GM23338 (cell line): ENCODE data around the gene PSMD13. TPM values are rescaled to one million over a fixed set of nuclear protein-coding genes. Genes with fewer than 3 reads are reported as not detected.

ENCODE experiments used
- ATAC-seq: fragments of 200-7000 bp; cut with Tn5 transposase; 3 replicates; pipeline ENCODE4 v1.9.1; 2020
- DNase-seq: peaks from one replicate; pipeline ENCODE4 v3.0.0-alpha.2; 2015; ENCODE audit warnings: low spot score
- H2AFZ ChIP-seq: fragments of 200-600 bp; sonication (generic); 2 replicates; pipeline ENCODE4 v1.8.0; 2016; ENCODE audit warnings: antibody characterized with exemption, mild to moderate bottlenecking, moderate library complexity
- H3F3A ChIP-seq: fragments of 200-600 bp; sonication (generic); replicated peaks from 2 replicates; pipeline ENCODE4 v1.8.0; 2017; ENCODE audit warnings: antibody characterized with exemption, mixed run types, low read depth
- H3K27ac ChIP-seq: fragments of 200-600 bp; sonication (generic); 2 replicates; pipeline ENCODE4 v1.6.1; 2016; ENCODE audit warnings: low read depth
- H3K27me3 ChIP-seq: fragments of 200-600 bp; sonication (generic); 2 replicates; pipeline ENCODE4 v1.8.0; 2016; ENCODE audit warnings: mild to moderate bottlenecking, mixed run types, moderate library complexity; ENCODE audit not compliant: insufficient read depth
- H3K36me3 ChIP-seq: fragments of 200-600 bp; sonication (generic); 2 replicates; pipeline ENCODE4 v1.8.0; 2016; ENCODE audit warnings: mild to moderate bottlenecking; ENCODE audit not compliant: insufficient read depth
- H3K4me1 ChIP-seq: fragments of 200-600 bp; sonication (generic); 2 replicates; pipeline ENCODE4 v1.8.0; 2016; ENCODE audit warnings: mild to moderate bottlenecking, moderate library complexity; ENCODE audit not compliant: insufficient read depth
- H3K4me2 ChIP-seq: fragments of 200-600 bp; sonication (generic); 2 replicates; pipeline ENCODE4 v1.7.1; 2017; ENCODE audit warnings: mixed run types
- H3K4me3 ChIP-seq: fragments of 200-600 bp; sonication (generic); 2 replicates; pipeline ENCODE4 v1.6.1; 2016; ENCODE audit warnings: mixed run types
- H3K79me2 ChIP-seq: fragments of 200-600 bp; sonication (generic); replicated peaks from 2 replicates; pipeline ENCODE4 v1.8.0; 2017; ENCODE audit warnings: mild to moderate bottlenecking; ENCODE audit not compliant: insufficient read depth
- H3K9me2 ChIP-seq: fragments of 200-600 bp; sonication (generic); 2 replicates; pipeline ENCODE4 v1.8.0; 2017; ENCODE audit not compliant: insufficient read depth
- H4K20me1 ChIP-seq: fragments of 200-600 bp; sonication (generic); replicated peaks from 2 replicates; pipeline ENCODE4 v1.8.0; 2017; ENCODE audit warnings: mild to moderate bottlenecking; ENCODE audit not compliant: insufficient read depth
- H3K27ac Mint-ChIP-seq: 2 replicates; pipeline ENCODE4 v1.8.0; 2020; ENCODE audit warnings: inconsistent platforms, mild to moderate bottlenecking, moderate library complexity, mixed read lengths
- H3K27me3 Mint-ChIP-seq: 3 replicates; pipeline ENCODE4 v1.8.0; 2022; ENCODE audit warnings: low read depth, mild to moderate bottlenecking, moderate library complexity, mixed read lengths, inconsistent platforms; ENCODE audit not compliant: insufficient read depth, poor library complexity
- H3K36me3 Mint-ChIP-seq: 3 replicates; pipeline ENCODE4 v1.8.0; 2021; ENCODE audit warnings: low read depth, mild to moderate bottlenecking, inconsistent platforms, moderate library complexity, mixed read lengths
- H3K4me1 Mint-ChIP-seq: 3 replicates; pipeline ENCODE4 v1.8.0; 2020; ENCODE audit warnings: mild to moderate bottlenecking, inconsistent platforms, mixed read lengths
- H3K4me3 Mint-ChIP-seq: 3 replicates; pipeline ENCODE4 v1.8.0; 2021; ENCODE audit warnings: moderate library complexity, mild to moderate bottlenecking, inconsistent platforms, mixed read lengths
- H3K9me3 Mint-ChIP-seq: 3 replicates; pipeline ENCODE4 v1.8.0; 2020; ENCODE audit warnings: moderate library complexity, mild to moderate bottlenecking, inconsistent platforms, mixed read lengths
- CREB1 ChIP-seq: fragments of 250-450 bp; sonication (Bioruptor Pico); IDR thresholded peaks from 2 replicates; pipeline ENCODE4 v1.5.0; 2020; ENCODE audit warnings: low read depth, mild to moderate bottlenecking, moderate library complexity
- ETS1 ChIP-seq: IDR thresholded peaks from 2 replicates; pipeline ENCODE4 v1.6.1; 2016; ENCODE audit warnings: antibody characterized with exemption
- EZH2 ChIP-seq: fragments of 200-600 bp; sonication (generic); IDR thresholded peaks from one replicate; pipeline ENCODE4 v1.8.0; 2017; ENCODE audit warnings: antibody characterized with exemption, mild to moderate bottlenecking, low read depth; ENCODE audit not compliant: unreplicated experiment
- EZH2phosphoT487 ChIP-seq: fragments of 200-600 bp; sonication (generic); IDR thresholded peaks from one replicate; pipeline ENCODE4 v1.8.1; 2018; ENCODE audit warnings: antibody characterized with exemption; ENCODE audit not compliant: unreplicated experiment
- JUNB ChIP-seq: IDR thresholded peaks from one replicate; pipeline ENCODE4 v1.6.1; 2016; ENCODE audit warnings: antibody characterized with exemption; ENCODE audit not compliant: unreplicated experiment
- NANOG ChIP-seq: IDR thresholded peaks from 2 replicates; pipeline ENCODE4 v1.6.1; 2016; ENCODE audit warnings: antibody characterized with exemption, borderline replicate concordance
- POLR2AphosphoS5 ChIP-seq: IDR thresholded peaks from 2 replicates; pipeline ENCODE4 v1.6.1; 2016; ENCODE audit warnings: antibody characterized with exemption, low read depth
- REST ChIP-seq: IDR thresholded peaks from one replicate; pipeline ENCODE4 v1.6.1; 2018; ENCODE audit warnings: antibody characterized with exemption; ENCODE audit not compliant: unreplicated experiment
- STAT1 ChIP-seq: IDR thresholded peaks from one replicate; pipeline ENCODE4 v1.6.1; 2016; ENCODE audit warnings: antibody characterized with exemption; ENCODE audit not compliant: unreplicated experiment
- ZNF114 ChIP-seq: fragments of 250-450 bp; sonication (Bioruptor Pico); IDR thresholded peaks from 2 replicates; pipeline ENCODE4 v1.5.0; 2020; ENCODE audit warnings: mild to moderate bottlenecking, moderate library complexity
- ZNF331 ChIP-seq: fragments of 250-450 bp; sonication (Bioruptor Pico); IDR thresholded peaks from 2 replicates; pipeline ENCODE4 v1.5.0; 2020; ENCODE audit warnings: low read depth, mild to moderate bottlenecking, moderate library complexity
- ZNF462 ChIP-seq: fragments of 250-450 bp; sonication (Bioruptor Pico); IDR thresholded peaks from 2 replicates; pipeline ENCODE4 v1.5.0; 2020; ENCODE audit warnings: mild to moderate bottlenecking, moderate library complexity
- polyA plus RNA-seq: library from polyadenylated mRNA; unstranded; fragments of >200 nt; fragmentation: Nextera tagmentation; extraction: Ambion mirVana; gene quantifications from 2 replicates; pipeline ENCODE4 v1.2.1, GENCODE V29; 2016
- total RNA-seq: library from RNA; depleted of rRNA; stranded (reverse); fragments of >200 nt; shearing (Covaris generic); gene quantifications from 2 replicates; pipeline ENCODE4 v1.2.3, GENCODE V29; 2014

Gene PSMD13
- total and polyA plus RNA-seq, 2 experiments from 2014 or later: 111 to 114 TPM

GRCh38 chr11:198236-198806 is 38.5 kb upstream of the PSMD13 start:
- TF ChIP-seq ZNF114 (no peak), STAT1 (no peak), REST (no peak), EZH2phosphoT487 (no peak), EZH2 (no peak), JUNB (no peak), NANOG (no peak), ETS1 (no peak), CREB1 (CRISPR knock-in tag) (no peak), POLR2AphosphoS5 (no peak), ZNF462 (CRISPR knock-in tag) (no peak), ZNF331 (CRISPR knock-in tag) (no peak)
- H3K4me3 Mint-ChIP-seq: no peak overlapping the region
- peaks cover 4% of the 10 kb centered on the region; the same call in 1 of the 3 replicates for H3K36me3 Mint-ChIP-seq
- ATAC-seq: no peak
- Histone ChIP-seq H3K27ac (no peak overlapping the region), H3K4me3 (no peak overlapping the region), H3K4me1 (no peaks in the 10 kb centered on the region), H3K4me2 (no peak overlapping the region), H3K27me3 (no peaks in the 10 kb centered on the region), H4K20me1 (no peaks in the 10 kb centered on the region), H3K36me3 (no peaks in the 10 kb centered on the region), H3F3A (no peaks in the 10 kb centered on the region), H3K79me2 (no peaks in the 10 kb centered on the region), H2AFZ (no peak overlapping the region), H3K9me2 (no peaks in the 10 kb centered on the region)
- H3K27me3 Mint-ChIP-seq: peaks cover 7% of the 10 kb centered on the region
- H3K4me1 Mint-ChIP-seq: no peaks in the 10 kb centered on the region; the same call in 2 of the 3 replicates
- no peak for DNase-seq
- H3K27ac Mint-ChIP-seq: no peak overlapping the region
- peaks cover 2% of the 10 kb centered on the region for H3K9me3 Mint-ChIP-seq
